Prostate gland (tissue), 2 donors: ENCODE measurements around the gene PTPRU.

Experiments used
- POLR2AphosphoS5 ChIP-seq: sonication (generic); formaldehyde crosslinking; IDR thresholded peaks from one replicate; pipeline ENCODE4 v1.6.1; 2017; ENCODE audit warnings: antibody characterized with exemption
- TF ChIP-seq, protein P1 (sequence below), 4 experiments: fragments of 200-600 bp in 2 of 4; fragments of 450-650 bp in 2 of 4; sonication (generic) in 2 of 4; IDR thresholded peaks; 1 replicate in 3 of 4; 2 replicates in 1 of 4; pipeline ENCODE4 v1.5.1; 2016 to 2019; ENCODE audit warnings: antibody characterized with exemption in 4 of 4, mild to moderate bottlenecking in 2 of 4, moderate library complexity in 2 of 4

DNA sequence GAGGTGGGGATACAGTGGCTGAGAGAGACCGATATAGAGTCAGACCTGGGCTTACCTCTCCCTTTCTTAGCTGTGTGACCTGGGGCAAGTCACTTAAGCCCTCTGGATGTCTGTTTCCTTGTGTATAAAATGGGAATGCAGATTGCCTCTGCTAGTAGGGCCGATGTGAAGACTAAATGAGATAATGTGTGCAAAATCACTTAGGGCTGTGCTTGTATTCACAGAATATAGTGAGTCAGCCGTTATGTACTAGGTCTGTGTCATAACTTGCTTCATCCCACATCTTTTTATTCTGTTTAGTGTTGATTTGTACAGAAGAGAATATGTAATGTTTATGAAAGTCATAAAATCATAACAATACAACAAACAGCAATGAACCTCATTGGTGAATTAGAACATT is 56.0 kb downstream of the PTPRU start:
- TF ChIP-seq, protein P1, sequence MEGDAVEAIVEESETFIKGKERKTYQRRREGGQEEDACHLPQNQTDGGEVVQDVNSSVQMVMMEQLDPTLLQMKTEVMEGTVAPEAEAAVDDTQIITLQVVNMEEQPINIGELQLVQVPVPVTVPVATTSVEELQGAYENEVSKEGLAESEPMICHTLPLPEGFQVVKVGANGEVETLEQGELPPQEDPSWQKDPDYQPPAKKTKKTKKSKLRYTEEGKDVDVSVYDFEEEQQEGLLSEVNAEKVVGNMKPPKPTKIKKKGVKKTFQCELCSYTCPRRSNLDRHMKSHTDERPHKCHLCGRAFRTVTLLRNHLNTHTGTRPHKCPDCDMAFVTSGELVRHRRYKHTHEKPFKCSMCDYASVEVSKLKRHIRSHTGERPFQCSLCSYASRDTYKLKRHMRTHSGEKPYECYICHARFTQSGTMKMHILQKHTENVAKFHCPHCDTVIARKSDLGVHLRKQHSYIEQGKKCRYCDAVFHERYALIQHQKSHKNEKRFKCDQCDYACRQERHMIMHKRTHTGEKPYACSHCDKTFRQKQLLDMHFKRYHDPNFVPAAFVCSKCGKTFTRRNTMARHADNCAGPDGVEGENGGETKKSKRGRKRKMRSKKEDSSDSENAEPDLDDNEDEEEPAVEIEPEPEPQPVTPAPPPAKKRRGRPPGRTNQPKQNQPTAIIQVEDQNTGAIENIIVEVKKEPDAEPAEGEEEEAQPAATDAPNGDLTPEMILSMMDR (IDR thresholded peaks at IDR 0.05) = no peak
- TF ChIP-seq POLR2AphosphoS5 = no peak
